VCaP (cell line): ENCODE measurements around the gene AP4B1.

Source experiments
- H3K27ac ChIP-seq: fragments of 450-650 bp; 2 replicates; pipeline ENCODE4 v1.5.1; 2017
- TF ChIP-seq, protein P1 (sequence below): fragments of 450-650 bp; conservative IDR thresholded peaks from 2 replicates; pipeline ENCODE4 v1.5.1; 2017; ENCODE audit warnings: mild to moderate bottlenecking, moderate library complexity

AP4B1 gene

GRCh38 chr1:113937146-113937545, 32.5 kb upstream of the AP4B1 start:
- TF ChIP-seq, protein P1, sequence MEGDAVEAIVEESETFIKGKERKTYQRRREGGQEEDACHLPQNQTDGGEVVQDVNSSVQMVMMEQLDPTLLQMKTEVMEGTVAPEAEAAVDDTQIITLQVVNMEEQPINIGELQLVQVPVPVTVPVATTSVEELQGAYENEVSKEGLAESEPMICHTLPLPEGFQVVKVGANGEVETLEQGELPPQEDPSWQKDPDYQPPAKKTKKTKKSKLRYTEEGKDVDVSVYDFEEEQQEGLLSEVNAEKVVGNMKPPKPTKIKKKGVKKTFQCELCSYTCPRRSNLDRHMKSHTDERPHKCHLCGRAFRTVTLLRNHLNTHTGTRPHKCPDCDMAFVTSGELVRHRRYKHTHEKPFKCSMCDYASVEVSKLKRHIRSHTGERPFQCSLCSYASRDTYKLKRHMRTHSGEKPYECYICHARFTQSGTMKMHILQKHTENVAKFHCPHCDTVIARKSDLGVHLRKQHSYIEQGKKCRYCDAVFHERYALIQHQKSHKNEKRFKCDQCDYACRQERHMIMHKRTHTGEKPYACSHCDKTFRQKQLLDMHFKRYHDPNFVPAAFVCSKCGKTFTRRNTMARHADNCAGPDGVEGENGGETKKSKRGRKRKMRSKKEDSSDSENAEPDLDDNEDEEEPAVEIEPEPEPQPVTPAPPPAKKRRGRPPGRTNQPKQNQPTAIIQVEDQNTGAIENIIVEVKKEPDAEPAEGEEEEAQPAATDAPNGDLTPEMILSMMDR, result no peak
- H3K27ac ChIP-seq, result no peak overlapping the region

DNA sequence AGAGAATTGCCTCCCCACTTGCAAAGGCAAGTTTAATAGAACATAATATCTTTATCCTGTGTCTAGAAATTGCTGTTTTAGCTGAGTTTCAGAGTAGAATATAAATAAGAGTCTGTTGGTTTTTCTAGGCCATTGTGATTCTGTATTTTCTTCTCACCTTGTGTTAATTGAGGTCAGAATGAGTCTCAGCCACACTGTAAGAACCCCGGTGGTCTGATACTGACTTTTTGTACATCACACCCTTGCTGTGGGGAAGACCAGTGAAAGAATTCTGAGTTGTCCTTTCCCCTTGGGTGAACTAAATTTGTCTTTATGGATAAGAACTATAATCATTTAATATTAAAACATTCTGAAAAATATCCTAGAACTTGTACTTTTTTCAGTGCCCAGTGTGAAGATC, 31.4 kb upstream of the AP4B1 start:
- TF ChIP-seq, protein P1, result no peak
- no peak overlapping the region for H3K27ac ChIP-seq

- TF ChIP-seq, protein P1, result no peak
- no peak overlapping the region for H3K27ac ChIP-seq
Measured at GRCh38 chr1:113935176-113935575, 30.6 kb upstream of the AP4B1 start.

DNA sequence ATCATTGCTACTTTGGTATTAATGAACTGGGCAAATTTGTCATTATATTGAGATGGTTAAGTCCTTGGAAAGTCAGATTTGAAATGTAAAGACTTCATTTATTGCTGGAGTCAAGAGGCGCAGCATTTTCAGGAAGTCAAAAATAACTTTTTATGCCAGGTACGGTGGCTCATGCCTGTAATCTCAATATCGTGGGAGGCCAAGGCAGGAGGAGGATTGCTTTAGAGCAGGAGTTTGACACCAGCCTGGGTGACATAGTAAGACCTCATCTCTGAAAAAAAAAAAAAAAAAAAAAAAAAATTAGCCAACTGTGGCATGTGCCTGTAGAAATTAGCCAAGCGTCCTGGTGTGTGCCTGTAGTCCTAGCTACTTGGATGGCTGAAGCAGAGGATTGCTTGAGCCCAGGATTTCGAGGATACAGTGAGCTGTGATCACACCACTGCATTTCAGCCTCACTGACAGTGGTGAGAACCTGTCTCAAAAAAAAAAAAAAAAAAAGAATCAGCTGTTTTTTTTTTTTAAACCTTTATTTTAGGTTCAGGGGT, 30.0 kb upstream of the AP4B1 start:
- TF ChIP-seq, protein P1, result no peak
- no peak overlapping the region for H3K27ac ChIP-seq

DNA sequence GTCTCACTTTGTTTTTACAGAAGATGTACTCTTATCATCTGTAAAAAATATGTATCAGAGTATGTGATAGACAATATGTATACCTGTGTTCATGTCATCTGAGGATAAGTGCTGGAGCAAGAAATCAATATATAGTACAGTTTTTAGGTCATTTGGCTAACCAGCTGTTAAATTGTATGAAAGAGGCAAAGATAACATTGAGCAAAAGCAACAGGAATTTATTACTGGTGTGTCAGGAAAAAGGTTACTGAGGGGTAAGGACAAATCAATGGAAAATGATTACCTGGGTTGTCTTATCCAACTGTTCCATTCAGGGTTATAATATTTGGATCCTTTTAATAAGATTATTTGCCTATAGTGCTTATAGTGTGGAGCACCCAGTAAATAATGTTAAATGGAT, 29.4 kb upstream of the AP4B1 start:
- H3K27ac ChIP-seq, result no peak overlapping the region
- TF ChIP-seq, protein P1, result no peak

GRCh38 chr1:113931451-113931851, 26.9 kb upstream of the AP4B1 start:
- TF ChIP-seq, protein P1, result no peak
- H3K27ac ChIP-seq, result peak overlapping the region; percentile 4; the same call in 1 of the 2 replicates

GRCh38 chr1:113930499-113931161, 26.0 kb upstream of the AP4B1 start:
- TF ChIP-seq, protein P1, result no peak
- peak overlapping the region; percentile 83 for H3K27ac ChIP-seq
